ENCODE measurements around the gene PEAR1.

- TF ChIP-seq TEAD4 (IDR thresholded peaks at IDR 0.05; ENCODE audit: borderline replicate concordance, insufficient read depth) (no peak), IRF3 (IDR thresholded peaks at IDR 0.05; ENCODE audit: low read depth, low read length) (no peak), POLR2AphosphoS5 (IDR thresholded peaks at IDR 0.05; ENCODE audit: low read depth, low read length) (no peak), PBX3 (IDR thresholded peaks at IDR 0.05) (no peak), NRF1 (IDR thresholded peaks at IDR 0.05; ENCODE audit: low read depth, low read length) (no peak), YY1 (IDR thresholded peaks at IDR 0.05; ENCODE audit: low read depth) (no peak), CTCF (IDR thresholded peaks at IDR 0.05) (no peak), FOXJ3 (CRISPR knock-in tag; IDR thresholded peaks at IDR 0.05) (no peak), GABPA (IDR thresholded peaks at IDR 0.05; ENCODE audit: low read depth) (no peak), FOXM1 (IDR thresholded peaks at IDR 0.05; ENCODE audit: low read depth) (no peak)
Observed at GRCh38 chr1:156945881-156946661, 52.6 kb downstream of the PEAR1 start.
